NCI-H146 (cell line): ENCODE results near the gene ATP13A2.

Source experiments
- DNase-seq: peaks from one replicate; lab custom pipeline; 2025; lab: John Stamatoyannopoulos, UW

Gene ATP13A2

DNA sequence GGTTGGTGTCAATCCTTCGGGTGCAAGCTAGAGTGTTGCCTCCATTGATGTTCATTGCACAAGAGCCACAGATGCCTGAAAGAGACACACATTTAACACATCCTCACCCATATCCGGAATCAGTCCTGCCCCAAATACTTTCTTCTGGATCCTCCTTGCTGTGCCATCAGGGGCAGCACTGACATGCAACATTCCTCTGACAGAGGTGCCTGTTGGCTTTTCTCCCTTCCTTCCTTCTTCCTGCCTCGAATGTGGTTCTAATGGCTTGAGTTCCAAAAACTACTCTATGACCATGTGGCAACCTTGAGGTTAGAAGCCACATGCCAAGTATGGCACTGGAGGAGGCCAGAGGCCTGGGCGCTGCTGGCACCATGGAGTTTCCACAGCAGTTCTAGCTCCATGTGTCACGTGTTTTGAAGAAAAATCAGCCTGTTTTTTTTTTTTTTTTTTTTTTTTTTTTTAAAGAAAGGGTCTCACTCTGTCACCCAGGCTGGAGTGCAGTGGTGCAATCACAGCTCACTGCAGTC lies 17.0 kb upstream of the ATP13A2 start:
- no peak for DNase-seq

- DNase-seq = no peak
These were observed 16.2 kb upstream of the ATP13A2 start for GRCh38 chr1:17027900-17028299.

DNA sequence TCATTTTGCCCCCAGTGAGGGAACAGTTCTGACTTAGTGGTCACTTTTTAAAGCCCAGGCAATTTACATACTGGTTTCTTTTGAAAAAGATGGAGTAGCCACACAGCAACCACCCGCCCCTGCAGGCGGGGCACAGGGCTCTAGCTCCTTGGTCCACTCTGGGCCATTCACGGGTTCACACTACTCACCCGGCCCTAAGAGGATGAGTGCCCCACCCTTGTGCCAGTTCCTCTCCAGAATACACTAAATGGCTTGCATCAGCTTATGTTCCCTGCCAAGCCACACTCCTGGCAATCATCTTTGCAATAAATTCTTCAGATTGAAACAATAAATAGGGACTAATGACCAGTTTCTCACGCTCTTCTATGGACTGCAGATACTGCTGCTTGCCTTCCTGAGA lies 15.7 kb upstream of the ATP13A2 start:
- no peak for DNase-seq

GRCh38 chr1:17024721-17025120 lies 13.0 kb upstream of the ATP13A2 start:
- no peak for DNase-seq

GRCh38 chr1:17023573-17023972 lies 11.8 kb upstream of the ATP13A2 start:
- DNase-seq = no peak

DNA sequence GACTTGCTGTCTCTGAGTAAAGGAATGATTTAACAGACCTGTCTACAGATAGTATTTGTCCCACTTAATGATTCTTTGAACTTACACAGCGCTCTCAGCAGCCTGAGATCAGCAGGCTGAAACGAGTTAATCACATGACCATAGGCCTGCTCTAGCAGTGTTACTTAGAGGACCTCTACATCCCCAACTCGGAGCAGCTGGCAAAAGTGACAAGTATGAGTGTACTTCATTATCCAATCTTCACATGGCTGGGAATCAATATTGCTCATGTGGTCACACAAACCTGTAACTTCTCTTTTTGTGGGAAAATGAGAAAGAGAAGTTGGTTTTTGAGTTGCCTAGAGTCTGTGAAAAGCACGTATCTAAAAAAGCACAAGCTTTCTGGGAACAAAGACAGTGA lies 11.4 kb upstream of the ATP13A2 start:
- no peak for DNase-seq

GRCh38 chr1:17021896-17022295 lies 10.2 kb upstream of the ATP13A2 start:
- DNase-seq = no peak

GRCh38 chr1:17020502-17020901 lies 8.8 kb upstream of the ATP13A2 start:
- DNase-seq = no peak

- no peak for DNase-seq
These were observed 7.1 kb upstream of the ATP13A2 start for GRCh38 chr1:17018849-17019248.

GRCh38 chr1:17017435-17017834 lies 5.7 kb upstream of the ATP13A2 start:
- no peak for DNase-seq

GRCh38 chr1:17016317-17016661 lies 4.6 kb upstream of the ATP13A2 start:
- DNase-seq = no peak

DNA sequence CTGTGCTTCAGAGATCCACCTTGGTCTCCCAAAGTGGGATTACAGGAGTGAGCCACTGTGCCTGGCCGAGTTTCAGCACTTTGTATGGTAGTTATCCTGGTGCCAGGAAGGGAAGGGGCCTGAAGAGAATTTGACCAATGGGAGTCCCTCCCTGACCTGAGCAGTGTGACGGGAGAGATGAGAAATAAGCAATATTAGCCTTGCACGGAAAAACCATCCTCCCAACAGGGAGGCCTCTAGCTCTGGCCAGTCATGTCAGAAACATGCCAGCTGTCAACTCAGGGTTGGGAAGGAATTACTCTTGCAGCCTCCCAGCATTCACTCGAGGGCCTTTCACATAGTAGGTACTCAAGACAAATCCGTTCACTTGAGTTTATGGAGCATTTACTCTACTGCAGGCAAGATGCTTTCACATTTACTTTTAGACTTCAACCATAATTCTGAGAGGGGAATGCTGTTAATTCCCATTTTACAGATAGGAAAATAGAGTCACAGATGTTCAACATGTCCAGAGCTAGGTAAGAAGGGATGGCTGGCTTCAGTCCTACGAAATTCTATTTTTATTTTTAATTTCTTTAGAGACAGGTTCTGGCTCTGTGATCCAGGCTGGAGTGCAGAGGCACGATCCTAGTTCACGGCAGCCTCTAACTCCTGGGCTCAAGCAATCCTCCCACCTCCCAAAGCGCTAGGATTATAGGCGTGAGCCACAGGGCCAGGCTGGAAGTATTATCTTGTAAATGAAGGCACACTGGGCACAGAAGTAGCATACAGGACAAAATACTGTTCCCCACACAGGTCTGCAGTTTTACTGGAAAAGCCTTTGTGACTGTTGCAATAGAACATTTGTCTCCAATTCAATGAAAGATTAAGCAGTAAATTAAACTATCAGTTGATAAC lies 3.2 kb upstream of the ATP13A2 start:
- DNase-seq = no peak

- no peak for DNase-seq
These were observed 2.0 kb upstream of the ATP13A2 start for GRCh38 chr1:17013491-17014320.

DNA sequence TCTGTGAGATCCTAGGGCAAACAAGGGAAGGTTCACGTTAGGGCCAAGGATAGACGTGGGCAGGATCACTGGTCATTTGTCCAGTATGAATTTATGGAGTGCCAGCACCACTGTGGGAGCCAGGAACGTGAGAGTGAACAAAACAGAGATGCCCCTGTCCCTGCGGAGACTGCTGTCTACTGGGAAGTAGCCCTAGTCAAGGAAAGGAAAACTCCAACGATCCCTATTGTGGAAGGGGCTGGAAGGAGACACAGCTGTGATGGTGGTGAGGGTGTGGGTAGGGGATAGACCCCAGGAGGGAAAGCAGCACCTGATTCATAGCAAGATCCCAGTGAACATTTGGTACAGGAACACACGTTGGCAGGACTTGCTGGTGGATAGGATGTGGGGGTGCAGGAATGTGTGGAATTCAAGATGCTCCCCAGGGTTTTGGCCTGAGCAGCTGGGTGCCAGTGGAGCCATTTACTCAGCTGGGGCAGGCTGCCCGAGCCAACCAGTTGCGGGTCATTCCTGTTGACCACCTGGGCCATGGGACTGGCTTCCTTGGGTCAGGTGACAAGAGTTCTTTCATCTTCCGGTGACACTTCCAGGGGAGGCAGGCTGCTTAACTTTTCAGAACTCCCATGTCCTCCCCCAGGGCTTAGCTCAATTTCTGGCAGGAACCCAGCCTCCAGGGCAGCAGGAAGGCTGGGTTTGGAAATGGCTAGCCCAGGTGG lies 1.2 kb upstream of the ATP13A2 start:
- no peak for DNase-seq

DNA sequence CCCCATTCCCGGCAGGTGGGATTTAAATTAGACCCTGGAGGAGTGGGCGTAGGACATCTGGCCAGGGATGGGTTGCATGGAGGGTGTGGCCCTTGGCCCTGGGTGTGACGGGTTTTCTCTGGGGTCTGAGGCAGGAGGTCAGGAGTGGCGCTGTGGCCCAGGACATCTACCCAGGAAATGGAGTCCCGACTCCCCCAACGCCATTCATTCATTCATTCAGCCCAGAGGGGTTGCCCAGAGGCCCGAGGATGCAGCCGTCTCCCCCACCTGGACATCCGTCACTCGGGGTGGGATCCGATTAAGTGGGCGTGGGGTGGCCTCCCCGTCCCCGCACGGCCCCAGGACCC lies 663 bp downstream of the ATP13A2 start:
- no peak for DNase-seq

- no peak for DNase-seq
These were observed 2.0 kb downstream of the ATP13A2 start for GRCh38 chr1:17009706-17010105.

DNA sequence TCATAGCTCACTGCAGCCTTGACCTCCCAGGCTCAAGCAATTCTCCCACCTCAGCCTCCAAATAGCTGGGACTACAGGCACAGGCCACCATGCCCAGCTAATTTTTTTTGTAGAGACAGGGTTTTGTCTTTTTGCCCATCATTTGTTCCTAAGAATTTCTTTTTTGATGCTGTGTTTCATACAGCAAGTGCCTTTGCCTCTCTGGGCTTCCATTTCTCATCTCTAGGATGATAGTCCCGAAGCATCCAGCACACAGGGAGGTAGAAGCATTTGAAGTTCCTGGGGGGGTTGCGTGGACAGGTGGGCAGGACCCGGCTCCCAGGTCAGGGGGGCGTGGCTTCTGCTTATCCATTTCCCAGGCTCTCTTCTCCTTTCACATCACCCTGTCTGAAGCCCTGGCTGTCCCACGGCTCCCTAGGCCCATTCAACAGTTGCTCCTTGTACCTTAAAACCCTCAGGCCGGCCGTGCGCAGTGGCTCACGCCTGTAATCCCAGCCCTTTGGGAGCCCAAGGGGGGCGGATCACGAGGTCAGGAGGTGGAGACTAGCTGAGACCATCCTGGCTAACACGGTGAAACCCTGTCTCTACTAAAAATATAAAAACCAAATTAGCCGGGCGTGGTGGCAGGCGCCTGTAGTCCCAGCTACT lies 3.4 kb downstream of the ATP13A2 start:
- no peak for DNase-seq

GRCh38 chr1:17007121-17007520 lies 4.6 kb downstream of the ATP13A2 start:
- no peak for DNase-seq

DNA sequence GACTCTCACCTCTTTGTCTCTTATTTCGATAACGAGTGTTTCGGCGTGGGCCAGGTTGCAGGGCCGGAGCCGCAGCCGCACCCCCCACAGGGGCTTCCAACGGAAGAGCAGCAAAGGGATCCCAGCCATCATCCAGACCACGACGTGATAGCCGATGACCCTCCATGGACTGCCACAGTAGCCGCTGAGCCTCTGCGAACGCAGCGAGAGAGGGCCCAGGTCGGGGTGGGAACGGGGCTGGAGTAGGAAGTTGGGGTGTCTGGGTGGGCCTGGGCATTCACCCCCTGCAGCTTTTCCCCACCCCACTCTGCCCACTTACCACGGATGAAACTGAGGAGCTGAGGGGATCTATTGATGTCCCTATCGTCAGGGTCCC lies 6.4 kb downstream of the ATP13A2 start:
- DNase-seq = no peak

DNA sequence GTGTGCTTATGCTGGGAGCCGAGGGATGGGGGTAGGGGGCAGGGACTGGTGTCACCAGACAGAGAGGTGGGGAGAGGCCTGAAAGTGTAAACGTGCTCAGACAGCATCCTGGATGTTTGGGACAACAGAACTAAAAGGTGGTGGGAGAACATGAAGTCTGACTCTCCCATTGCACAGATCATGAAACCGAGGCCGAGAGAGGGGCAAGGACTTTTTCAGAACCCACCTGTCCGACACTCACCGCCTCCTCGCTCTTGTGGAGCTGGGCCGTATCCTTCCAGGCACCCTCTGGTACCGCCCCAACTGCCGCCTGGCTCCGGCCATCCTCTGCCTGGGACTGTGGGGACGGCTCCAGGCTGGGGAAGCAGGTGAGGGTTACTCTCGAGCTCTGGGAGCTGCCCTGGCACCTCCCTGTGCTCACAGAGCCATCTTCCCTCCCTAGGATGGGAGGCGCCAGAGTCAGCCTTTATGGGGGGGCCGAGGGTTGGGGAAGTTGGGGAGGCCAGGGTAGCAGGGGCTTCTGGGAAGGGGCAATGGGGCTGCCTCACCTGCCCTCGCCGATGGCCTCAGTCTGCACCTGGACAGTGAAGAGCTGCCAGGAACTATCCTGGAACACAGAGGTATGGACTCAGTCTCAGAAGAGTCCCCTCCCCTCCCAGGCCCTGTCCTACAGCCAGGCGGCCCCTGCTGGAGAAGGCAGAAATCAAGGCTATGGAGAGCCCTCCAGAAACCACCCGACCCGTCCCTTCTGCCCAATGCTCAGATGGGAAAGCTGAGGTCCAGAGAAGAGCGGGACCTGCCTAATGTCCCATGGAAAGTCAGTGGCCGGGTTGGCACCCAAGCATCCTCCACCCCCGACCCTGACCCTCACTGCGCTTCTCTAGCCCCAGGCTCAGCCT lies 7.0 kb downstream of the ATP13A2 start:
- DNase-seq = no peak

- DNase-seq = no peak
These were observed 9.2 kb downstream of the ATP13A2 start for GRCh38 chr1:17002524-17002902.
